Loucy (cell line): ENCODE measurements around the gene COG1.

ENCODE experiments used
- EZH2phosphoT487 ChIP-seq: fragments of 200-600 bp; IDR thresholded peaks from 2 replicates; pipeline ENCODE4 v1.6.1; 2018; ENCODE audit warnings: antibody characterized with exemption, mild to moderate bottlenecking, moderate library complexity, borderline replicate concordance
- TF ChIP-seq, protein P1 (sequence below): fragments of 200-600 bp; sonication (generic); conservative IDR thresholded peaks from 2 replicates; pipeline ENCODE4 v1.5.1; 2014; ENCODE audit warnings: mild to moderate bottlenecking, antibody characterized with exemption, low read length

DNA sequence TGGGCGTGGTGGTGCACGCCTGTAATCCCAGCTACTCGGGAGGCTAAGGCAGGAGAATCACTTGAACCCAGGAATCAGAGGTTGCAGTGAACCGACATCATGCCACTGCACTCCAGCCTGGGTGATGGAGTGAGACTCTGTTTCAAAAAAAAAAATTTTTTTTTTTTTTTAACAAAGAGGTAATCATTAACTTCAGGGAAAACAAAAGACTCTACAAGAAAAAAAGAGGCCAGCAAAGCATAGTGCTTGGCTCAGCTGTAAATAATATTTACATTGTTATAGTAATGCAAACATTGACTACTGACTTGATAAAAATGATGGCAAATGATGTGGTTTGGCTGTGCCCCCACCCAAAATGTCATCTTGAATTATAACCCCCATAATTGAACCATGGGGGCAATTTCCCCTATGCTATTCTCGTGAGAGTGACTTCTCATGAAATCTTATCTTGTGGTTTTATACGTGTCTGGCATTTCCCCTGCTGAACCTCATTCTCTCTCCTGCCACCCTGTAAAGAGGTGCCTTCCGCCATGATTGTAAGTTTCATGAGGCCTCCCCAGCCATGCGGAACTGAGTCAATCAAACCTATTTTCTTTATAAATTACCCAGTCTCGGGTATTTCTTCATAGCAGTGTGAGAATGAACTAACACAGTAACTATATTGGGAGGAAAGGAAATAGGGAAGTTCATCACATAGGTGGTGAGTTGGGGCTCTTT, 40.8 kb upstream of the COG1 start:
- TF ChIP-seq, protein P1, sequence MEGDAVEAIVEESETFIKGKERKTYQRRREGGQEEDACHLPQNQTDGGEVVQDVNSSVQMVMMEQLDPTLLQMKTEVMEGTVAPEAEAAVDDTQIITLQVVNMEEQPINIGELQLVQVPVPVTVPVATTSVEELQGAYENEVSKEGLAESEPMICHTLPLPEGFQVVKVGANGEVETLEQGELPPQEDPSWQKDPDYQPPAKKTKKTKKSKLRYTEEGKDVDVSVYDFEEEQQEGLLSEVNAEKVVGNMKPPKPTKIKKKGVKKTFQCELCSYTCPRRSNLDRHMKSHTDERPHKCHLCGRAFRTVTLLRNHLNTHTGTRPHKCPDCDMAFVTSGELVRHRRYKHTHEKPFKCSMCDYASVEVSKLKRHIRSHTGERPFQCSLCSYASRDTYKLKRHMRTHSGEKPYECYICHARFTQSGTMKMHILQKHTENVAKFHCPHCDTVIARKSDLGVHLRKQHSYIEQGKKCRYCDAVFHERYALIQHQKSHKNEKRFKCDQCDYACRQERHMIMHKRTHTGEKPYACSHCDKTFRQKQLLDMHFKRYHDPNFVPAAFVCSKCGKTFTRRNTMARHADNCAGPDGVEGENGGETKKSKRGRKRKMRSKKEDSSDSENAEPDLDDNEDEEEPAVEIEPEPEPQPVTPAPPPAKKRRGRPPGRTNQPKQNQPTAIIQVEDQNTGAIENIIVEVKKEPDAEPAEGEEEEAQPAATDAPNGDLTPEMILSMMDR = no peak
- TF ChIP-seq EZH2phosphoT487 = no peak
